Esophagus (tissue), 2 donors: Measurements from ENCODE around the gene HTRA3. TPM values are rescaled to one million over a fixed set of nuclear protein-coding genes. Genes with fewer than 3 reads are reported as not detected.

Source experiments
- H3K27ac ChIP-seq, 2 donors: one replicate each; pipeline ENCODE4 v1.5.1; 2013; ENCODE audit warnings: low read depth in 2 of 2, mild to moderate bottlenecking in 2 of 2, inconsistent platforms in 1 of 2, low read length in 1 of 2, moderate library complexity in 1 of 2
- H3K27me3 ChIP-seq, 2 donors: one replicate each; pipeline ENCODE4 v1.6.1; 2013; ENCODE audit warnings: low read length in 2 of 2, control low read depth in 1 of 2, mild to moderate bottlenecking in 1 of 2; ENCODE audit not compliant: insufficient read depth in 2 of 2, control insufficient read depth in 1 of 2
- H3K36me3 ChIP-seq, 2 donors: one replicate each; pipeline ENCODE4 v1.6.1; 2013; ENCODE audit warnings: low read length in 1 of 2; ENCODE audit not compliant: control insufficient read depth in 2 of 2, insufficient read depth in 2 of 2
- H3K4me1 ChIP-seq, 2 donors: one replicate each; pipeline ENCODE4 v1.6.1; 2013; ENCODE audit warnings: low read length in 1 of 2; ENCODE audit not compliant: control insufficient read depth in 2 of 2, insufficient read depth in 2 of 2
- H3K4me3 ChIP-seq, 2 donors: one replicate each; pipeline ENCODE4 v1.5.1; 2013; ENCODE audit warnings: low read length in 2 of 2, mild to moderate bottlenecking in 2 of 2, low read depth in 1 of 2, moderate library complexity in 1 of 2
- H3K9me3 ChIP-seq, 2 donors: one replicate each; pipeline ENCODE4 v1.6.1; 2013; ENCODE audit warnings: mild to moderate bottlenecking in 2 of 2, low read depth in 1 of 2, low read length in 1 of 2, moderate library complexity in 1 of 2; ENCODE audit not compliant: control insufficient read depth in 2 of 2, insufficient read depth in 1 of 2
- WGBS, 2 donors: extraction: QIAGEN DNeasy Blood & Tissue Kit; methylation state at CpG; one replicate each; pipeline ENCODE4 v1.1.7; 2013; 5-methylcytosine and 5-hydroxymethylcytosine counted together
- polyA plus RNA-seq, 2 donors: library from polyadenylated mRNA; stranded (reverse); fragments of 200-250 nt; gene quantifications; one replicate each; pipeline ENCODE4 v1.2.3, GENCODE V29; 2013
- donor health status: healthy with polysubstance abuse.
- donor health status: Bipolar disorder and iron deficiency.

HTRA3 gene
- polyA plus RNA-seq, 2 donors, result 1.4 to 3.4 TPM

GRCh38 chr4:8233672-8234484 lies 35.7 kb upstream of the HTRA3 start:
- Histone ChIP-seq H3K4me1 (peaks cover 2 to 3% of the 10 kb centered on the region in 2 donors), H3K27me3 (no peaks in the 10 kb centered on the region), H3K27ac (no peak overlapping the region), H3K36me3 (peaks cover 3 to 49% of the 10 kb centered on the region in 2 donors), H3K4me3 (no peak overlapping the region), H3K9me3 (no peaks in the 10 kb centered on the region)
- 91 to 94% methylated on average over 4 of the region's 4 CpGs for WGBS, 2 donors

- 81 to 97% methylated on average over 1 of the region's 1 CpG for WGBS, 2 donors
- peaks cover 3 to 55% of the 10 kb centered on the region in 2 donors for H3K36me3 ChIP-seq
Measured at GRCh38 chr4:8234715-8235114, 34.8 kb upstream of the HTRA3 start.

GRCh38 chr4:8235224-8235623 lies 34.3 kb upstream of the HTRA3 start:
- no peaks in the 10 kb centered on the region for H3K9me3 ChIP-seq
- H3K27me3 ChIP-seq, result no peaks in the 10 kb centered on the region
- H3K4me1 ChIP-seq, result peaks cover 0 to 2% of the 10 kb centered on the region in 2 donors
- peaks cover 3 to 55% of the 10 kb centered on the region in 2 donors for H3K36me3 ChIP-seq
- no peak overlapping the region for H3K27ac ChIP-seq
- 76 to 85% methylated on average over 13 of the region's 13 CpGs for WGBS, 2 donors
- H3K4me3 ChIP-seq, result no peak overlapping the region

More at GRCh38 chr4:8234715-8235114, 34.8 kb upstream of the HTRA3 start:
- Histone ChIP-seq H3K4me3 (no peak overlapping the region), H3K4me1 (peaks cover 0 to 2% of the 10 kb centered on the region in 2 donors), H3K9me3 (no peaks in the 10 kb centered on the region), H3K27me3 (no peaks in the 10 kb centered on the region), H3K27ac (no peak overlapping the region)

GRCh38 chr4:8235686-8236085 lies 33.9 kb upstream of the HTRA3 start:
- Histone ChIP-seq H3K36me3 (peaks cover 3 to 55% of the 10 kb centered on the region in 2 donors), H3K27ac (no peak overlapping the region), H3K4me3 (no peak overlapping the region), H3K27me3 (no peaks in the 10 kb centered on the region), H3K9me3 (no peaks in the 10 kb centered on the region), H3K4me1 (peaks cover 0 to 2% of the 10 kb centered on the region in 2 donors)
- WGBS, 2 donors, result 93 to 94% methylated on average over 12 of the region's 12 CpGs

GRCh38 chr4:8236106-8236919 lies 33.2 kb upstream of the HTRA3 start:
- H3K9me3 ChIP-seq, result no peaks in the 10 kb centered on the region
- no peak overlapping the region for H3K4me3 ChIP-seq
- no peak overlapping the region for H3K27ac ChIP-seq
- H3K27me3 ChIP-seq, result no peaks in the 10 kb centered on the region
- H3K4me1 ChIP-seq, result peaks cover 0 to 2% of the 10 kb centered on the region in 2 donors
- 83 to 88% methylated on average over 24 of the region's 24 CpGs for WGBS, 2 donors
- peaks cover 3 to 57% of the 10 kb centered on the region in 2 donors for H3K36me3 ChIP-seq

GRCh38 chr4:8236920-8237195 lies 32.7 kb upstream of the HTRA3 start:
- H3K27me3 ChIP-seq, result no peaks in the 10 kb centered on the region
- peaks cover under 1 to 57% of the 10 kb centered on the region in 2 donors for H3K36me3 ChIP-seq
- 90 to 92% methylated on average over 9 of the region's 9 CpGs for WGBS, 2 donors
- peaks cover 0 to 2% of the 10 kb centered on the region in 2 donors for H3K4me1 ChIP-seq
- H3K27ac ChIP-seq, result no peak overlapping the region
- no peaks in the 10 kb centered on the region for H3K9me3 ChIP-seq
- no peak overlapping the region for H3K4me3 ChIP-seq

GRCh38 chr4:8237256-8237989 lies 32.1 kb upstream of the HTRA3 start:
- no peaks in the 10 kb centered on the region for H3K9me3 ChIP-seq
- no peaks in the 10 kb centered on the region for H3K27me3 ChIP-seq
- H3K4me3 ChIP-seq, result no peak overlapping the region
- peaks cover 0 to 4% of the 10 kb centered on the region in 2 donors for H3K4me1 ChIP-seq
- H3K36me3 ChIP-seq, result peaks cover 0 to 57% of the 10 kb centered on the region in 2 donors
- no peak overlapping the region for H3K27ac ChIP-seq
- 93 to 95% methylated on average over 29 of the region's 29 CpGs for WGBS, 2 donors

GRCh38 chr4:8238036-8238511 lies 31.5 kb upstream of the HTRA3 start:
- Histone ChIP-seq H3K36me3 (peaks cover 0 to 51% of the 10 kb centered on the region in 2 donors), H3K4me3 (no peak overlapping the region), H3K27me3 (no peaks in the 10 kb centered on the region), H3K27ac (no peak overlapping the region), H3K4me1 (peaks cover 0 to 5% of the 10 kb centered on the region in 2 donors), H3K9me3 (no peaks in the 10 kb centered on the region)
- 53 to 58% methylated on average over 14 of the region's 14 CpGs for WGBS, 2 donors

GRCh38 chr4:8238515-8239053 lies 31.0 kb upstream of the HTRA3 start:
- H3K27ac ChIP-seq, result no peak overlapping the region
- 58 to 59% methylated on average over 16 to 17 of the region's 17 CpGs for WGBS, 2 donors
- no peaks in the 10 kb centered on the region for H3K9me3 ChIP-seq
- H3K36me3 ChIP-seq, result peaks cover 0 to 46% of the 10 kb centered on the region in 2 donors
- peaks cover 0 to 5% of the 10 kb centered on the region in 2 donors for H3K4me1 ChIP-seq
- no peak overlapping the region for H3K4me3 ChIP-seq
- H3K27me3 ChIP-seq, result no peaks in the 10 kb centered on the region
